Measurements from ENCODE around the gene REM2. TPM values are rescaled to one million over a fixed set of nuclear protein-coding genes. Genes with fewer than 3 reads are reported as not detected.

The REM2 gene
- total RNA-seq, 1 experiment from 2014 or later: 0.47 TPM

DNA sequence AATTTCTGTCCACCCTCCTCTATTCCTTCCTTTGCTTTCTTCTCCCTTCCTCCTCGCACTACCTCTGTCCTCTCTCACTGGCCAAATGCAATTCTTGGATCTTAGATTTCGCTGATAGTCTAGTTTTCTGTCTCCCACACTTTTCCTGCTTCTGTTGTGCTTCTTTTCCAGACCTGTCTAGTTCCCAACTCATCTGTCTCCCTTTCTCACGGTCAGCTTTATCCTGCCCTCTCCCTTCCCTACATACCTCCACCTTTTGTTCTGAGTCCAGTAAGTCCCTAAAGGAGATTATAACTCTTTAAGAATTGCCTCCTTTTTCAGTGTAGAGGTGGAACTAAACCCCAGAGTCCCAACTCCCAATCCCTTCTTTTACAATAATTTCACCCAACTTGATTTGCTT, 47.5 kb upstream of the REM2 start:
- Histone ChIP-seq H3K9ac (ENCODE audit: low read length) (no peak overlapping the region), H3K4me3 (replicated peaks in 1 of 2; ENCODE audit: low read depth in 1 of 2, low read length in 2 of 2) (no peak overlapping the region), H3K36me3 (ENCODE audit: control insufficient read depth in 1 of 2, insufficient read depth in 2 of 2, low read length in 2 of 2) (peaks cover 16 to 19% of the 10 kb centered on the region in 2 experiments), H3K79me2 (ENCODE audit: insufficient read depth, low read length) (peaks cover 9% of the 10 kb centered on the region), H3K9me2 (ENCODE audit: insufficient read depth) (no peaks in the 10 kb centered on the region), H3K27ac (ENCODE audit: low read depth, low read length) (no peak overlapping the region), H3K27me3 (ENCODE audit: insufficient read depth, low read length) (no peaks in the 10 kb centered on the region), H2AFZ (ENCODE audit: low read depth, low read length, poor library complexity, severe bottlenecking) (no peak overlapping the region), H3K4me2 (ENCODE audit: low read length) (no peak overlapping the region), H4K20me1 (ENCODE audit: insufficient read depth) (no peaks in the 10 kb centered on the region), H3K4me1 (ENCODE audit: control insufficient read depth in 1 of 2, insufficient read depth in 2 of 2, low read length in 2 of 2) (peaks cover 4 to 18% of the 10 kb centered on the region in 2 experiments; a peak in 3 of 4 replicates), H3K9me3 (ENCODE audit: control insufficient read depth in 1 of 2, insufficient read depth in 1 of 2, low read depth in 1 of 2, low read length in 2 of 2) (no peaks in the 10 kb centered on the region)
- no peak for DNase-seq (ENCODE audit: low read depth, low spot score)
- intact Hi-C loops (cut with micrococcal nuclease): no loop called here
- CTCF ChIA-PET: no interaction called here
- BruUV-seq (replicated peaks): no TSS peak
- RAD21 ChIA-PET (ENCODE audit: low non-redundant PET in 1 of 2, low total read pairs in 2 of 2, uncharacterized antibody in 2 of 2, unreplicated experiment in 2 of 2): no interaction called here
- ATAC-seq: no peak
- POLR2A ChIA-PET: no interaction called here
- no peak for TF ChIP-seq ZNF274 (IDR thresholded peaks at IDR 0.05; ENCODE audit: low read depth, low read length)
- TF ChIP-seq RAD21 (IDR thresholded peaks at IDR 0.05; ENCODE audit: low read depth): no peak
- TF ChIP-seq ZFX (IDR thresholded peaks at IDR 0.05): no peak
- TF ChIP-seq SRF (IDR thresholded peaks at IDR 0.05; ENCODE audit: low read depth): no peak
- no peak for TF ChIP-seq SIN3A (IDR thresholded peaks at IDR 0.05; ENCODE audit: low read depth)
- TF ChIP-seq ELF1 (IDR thresholded peaks at IDR 0.05; ENCODE audit: borderline replicate concordance, low read depth): no peak
- TF ChIP-seq, protein P1, sequence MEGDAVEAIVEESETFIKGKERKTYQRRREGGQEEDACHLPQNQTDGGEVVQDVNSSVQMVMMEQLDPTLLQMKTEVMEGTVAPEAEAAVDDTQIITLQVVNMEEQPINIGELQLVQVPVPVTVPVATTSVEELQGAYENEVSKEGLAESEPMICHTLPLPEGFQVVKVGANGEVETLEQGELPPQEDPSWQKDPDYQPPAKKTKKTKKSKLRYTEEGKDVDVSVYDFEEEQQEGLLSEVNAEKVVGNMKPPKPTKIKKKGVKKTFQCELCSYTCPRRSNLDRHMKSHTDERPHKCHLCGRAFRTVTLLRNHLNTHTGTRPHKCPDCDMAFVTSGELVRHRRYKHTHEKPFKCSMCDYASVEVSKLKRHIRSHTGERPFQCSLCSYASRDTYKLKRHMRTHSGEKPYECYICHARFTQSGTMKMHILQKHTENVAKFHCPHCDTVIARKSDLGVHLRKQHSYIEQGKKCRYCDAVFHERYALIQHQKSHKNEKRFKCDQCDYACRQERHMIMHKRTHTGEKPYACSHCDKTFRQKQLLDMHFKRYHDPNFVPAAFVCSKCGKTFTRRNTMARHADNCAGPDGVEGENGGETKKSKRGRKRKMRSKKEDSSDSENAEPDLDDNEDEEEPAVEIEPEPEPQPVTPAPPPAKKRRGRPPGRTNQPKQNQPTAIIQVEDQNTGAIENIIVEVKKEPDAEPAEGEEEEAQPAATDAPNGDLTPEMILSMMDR (IDR thresholded peaks at IDR 0.05 in 2 of 3, conservative IDR thresholded peaks at IDR 0.05 in 1 of 3; ENCODE audit: borderline replicate concordance in 1 of 3, insufficient read depth in 1 of 3, low read depth in 2 of 3, low read length in 2 of 3): no peak
- TF ChIP-seq CBX3 (IDR thresholded peaks at IDR 0.05; ENCODE audit: low read depth): no peak
- TF ChIP-seq, protein P2, sequence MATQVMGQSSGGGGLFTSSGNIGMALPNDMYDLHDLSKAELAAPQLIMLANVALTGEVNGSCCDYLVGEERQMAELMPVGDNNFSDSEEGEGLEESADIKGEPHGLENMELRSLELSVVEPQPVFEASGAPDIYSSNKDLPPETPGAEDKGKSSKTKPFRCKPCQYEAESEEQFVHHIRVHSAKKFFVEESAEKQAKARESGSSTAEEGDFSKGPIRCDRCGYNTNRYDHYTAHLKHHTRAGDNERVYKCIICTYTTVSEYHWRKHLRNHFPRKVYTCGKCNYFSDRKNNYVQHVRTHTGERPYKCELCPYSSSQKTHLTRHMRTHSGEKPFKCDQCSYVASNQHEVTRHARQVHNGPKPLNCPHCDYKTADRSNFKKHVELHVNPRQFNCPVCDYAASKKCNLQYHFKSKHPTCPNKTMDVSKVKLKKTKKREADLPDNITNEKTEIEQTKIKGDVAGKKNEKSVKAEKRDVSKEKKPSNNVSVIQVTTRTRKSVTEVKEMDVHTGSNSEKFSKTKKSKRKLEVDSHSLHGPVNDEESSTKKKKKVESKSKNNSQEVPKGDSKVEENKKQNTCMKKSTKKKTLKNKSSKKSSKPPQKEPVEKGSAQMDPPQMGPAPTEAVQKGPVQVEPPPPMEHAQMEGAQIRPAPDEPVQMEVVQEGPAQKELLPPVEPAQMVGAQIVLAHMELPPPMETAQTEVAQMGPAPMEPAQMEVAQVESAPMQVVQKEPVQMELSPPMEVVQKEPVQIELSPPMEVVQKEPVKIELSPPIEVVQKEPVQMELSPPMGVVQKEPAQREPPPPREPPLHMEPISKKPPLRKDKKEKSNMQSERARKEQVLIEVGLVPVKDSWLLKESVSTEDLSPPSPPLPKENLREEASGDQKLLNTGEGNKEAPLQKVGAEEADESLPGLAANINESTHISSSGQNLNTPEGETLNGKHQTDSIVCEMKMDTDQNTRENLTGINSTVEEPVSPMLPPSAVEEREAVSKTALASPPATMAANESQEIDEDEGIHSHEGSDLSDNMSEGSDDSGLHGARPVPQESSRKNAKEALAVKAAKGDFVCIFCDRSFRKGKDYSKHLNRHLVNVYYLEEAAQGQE (IDR thresholded peaks at IDR 0.05; ENCODE audit: low read depth): no peak
- no peak for TF ChIP-seq FOSL1 (IDR thresholded peaks at IDR 0.05; ENCODE audit: low read depth)
- TF ChIP-seq, protein P3, sequence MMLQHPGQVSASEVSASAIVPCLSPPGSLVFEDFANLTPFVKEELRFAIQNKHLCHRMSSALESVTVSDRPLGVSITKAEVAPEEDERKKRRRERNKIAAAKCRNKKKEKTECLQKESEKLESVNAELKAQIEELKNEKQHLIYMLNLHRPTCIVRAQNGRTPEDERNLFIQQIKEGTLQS (IDR thresholded peaks at IDR 0.05): no peak
- TF ChIP-seq POLR2AphosphoS5 (IDR thresholded peaks at IDR 0.05; ENCODE audit: low read depth, low read length): no peak
- no peak for TF ChIP-seq JUND (IDR thresholded peaks at IDR 0.05)
- TF ChIP-seq EGR1 (IDR thresholded peaks at IDR 0.05; ENCODE audit: low read depth): no peak
- no peak for TF ChIP-seq EZH2 (IDR thresholded peaks at IDR 0.05)
- TF ChIP-seq, protein P4, sequence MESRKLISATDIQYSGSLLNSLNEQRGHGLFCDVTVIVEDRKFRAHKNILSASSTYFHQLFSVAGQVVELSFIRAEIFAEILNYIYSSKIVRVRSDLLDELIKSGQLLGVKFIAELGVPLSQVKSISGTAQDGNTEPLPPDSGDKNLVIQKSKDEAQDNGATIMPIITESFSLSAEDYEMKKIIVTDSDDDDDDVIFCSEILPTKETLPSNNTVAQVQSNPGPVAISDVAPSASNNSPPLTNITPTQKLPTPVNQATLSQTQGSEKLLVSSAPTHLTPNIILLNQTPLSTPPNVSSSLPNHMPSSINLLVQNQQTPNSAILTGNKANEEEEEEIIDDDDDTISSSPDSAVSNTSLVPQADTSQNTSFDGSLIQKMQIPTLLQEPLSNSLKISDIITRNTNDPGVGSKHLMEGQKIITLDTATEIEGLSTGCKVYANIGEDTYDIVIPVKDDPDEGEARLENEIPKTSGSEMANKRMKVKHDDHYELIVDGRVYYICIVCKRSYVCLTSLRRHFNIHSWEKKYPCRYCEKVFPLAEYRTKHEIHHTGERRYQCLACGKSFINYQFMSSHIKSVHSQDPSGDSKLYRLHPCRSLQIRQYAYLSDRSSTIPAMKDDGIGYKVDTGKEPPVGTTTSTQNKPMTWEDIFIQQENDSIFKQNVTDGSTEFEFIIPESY (IDR thresholded peaks at IDR 0.05; ENCODE audit: extremely low read depth, insufficient replicate concordance, low read length): no peak
- TF ChIP-seq TCF7L2 (IDR thresholded peaks at IDR 0.05; ENCODE audit: borderline replicate concordance, extremely low read depth, insufficient read depth, insufficient read length): no peak
- no peak for TF ChIP-seq EZH2phosphoT487 (IDR thresholded peaks at IDR 0.05; ENCODE audit: borderline replicate concordance)

All from HCT116 (cell line).